Measurements from ENCODE around the gene MYH11.

The MYH11 gene

DNA sequence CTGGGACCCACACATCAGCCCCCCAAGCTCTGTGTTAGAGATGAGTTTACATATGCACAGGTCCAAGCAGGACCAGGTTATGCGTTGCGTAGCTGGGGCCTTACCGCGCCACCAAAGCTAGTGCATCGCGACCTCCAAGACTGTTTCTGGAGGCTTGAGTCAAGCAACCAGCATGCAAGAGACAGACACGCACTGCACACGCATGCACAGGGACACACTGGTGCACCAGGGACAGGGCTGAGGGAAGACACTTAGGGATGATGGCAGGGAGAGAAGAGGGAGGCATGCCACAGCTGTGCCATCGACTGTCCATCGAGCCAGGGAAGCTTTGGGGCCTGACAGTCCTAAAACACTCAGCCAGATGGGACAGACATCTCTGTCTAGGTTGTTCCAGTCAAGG lies 72.8 kb downstream of the MYH11 start:
- Histone ChIP-seq H3K9me3 (ENCODE audit: severe bottlenecking) (no peaks in the 10 kb centered on the region), H3K27ac (ENCODE audit: poor library complexity, severe bottlenecking) (no peak overlapping the region), H3K36me3 (ENCODE audit: low read depth) (no peaks in the 10 kb centered on the region), H3K4me3 (ENCODE audit: severe bottlenecking) (no peak overlapping the region), H3K4me1 (ENCODE audit: insufficient read depth, poor library complexity, severe bottlenecking) (no peaks in the 10 kb centered on the region), H3K27me3 (ENCODE audit: insufficient read depth, poor library complexity, severe bottlenecking) (no peaks in the 10 kb centered on the region)
- no peak for DNase-seq (ENCODE audit: low spot score)
- no peak for ATAC-seq (ENCODE audit: low read depth)
- TF ChIP-seq, protein P1, sequence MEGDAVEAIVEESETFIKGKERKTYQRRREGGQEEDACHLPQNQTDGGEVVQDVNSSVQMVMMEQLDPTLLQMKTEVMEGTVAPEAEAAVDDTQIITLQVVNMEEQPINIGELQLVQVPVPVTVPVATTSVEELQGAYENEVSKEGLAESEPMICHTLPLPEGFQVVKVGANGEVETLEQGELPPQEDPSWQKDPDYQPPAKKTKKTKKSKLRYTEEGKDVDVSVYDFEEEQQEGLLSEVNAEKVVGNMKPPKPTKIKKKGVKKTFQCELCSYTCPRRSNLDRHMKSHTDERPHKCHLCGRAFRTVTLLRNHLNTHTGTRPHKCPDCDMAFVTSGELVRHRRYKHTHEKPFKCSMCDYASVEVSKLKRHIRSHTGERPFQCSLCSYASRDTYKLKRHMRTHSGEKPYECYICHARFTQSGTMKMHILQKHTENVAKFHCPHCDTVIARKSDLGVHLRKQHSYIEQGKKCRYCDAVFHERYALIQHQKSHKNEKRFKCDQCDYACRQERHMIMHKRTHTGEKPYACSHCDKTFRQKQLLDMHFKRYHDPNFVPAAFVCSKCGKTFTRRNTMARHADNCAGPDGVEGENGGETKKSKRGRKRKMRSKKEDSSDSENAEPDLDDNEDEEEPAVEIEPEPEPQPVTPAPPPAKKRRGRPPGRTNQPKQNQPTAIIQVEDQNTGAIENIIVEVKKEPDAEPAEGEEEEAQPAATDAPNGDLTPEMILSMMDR (IDR thresholded peaks at IDR 0.05; ENCODE audit: poor library complexity, severe bottlenecking), result no peak

DNA sequence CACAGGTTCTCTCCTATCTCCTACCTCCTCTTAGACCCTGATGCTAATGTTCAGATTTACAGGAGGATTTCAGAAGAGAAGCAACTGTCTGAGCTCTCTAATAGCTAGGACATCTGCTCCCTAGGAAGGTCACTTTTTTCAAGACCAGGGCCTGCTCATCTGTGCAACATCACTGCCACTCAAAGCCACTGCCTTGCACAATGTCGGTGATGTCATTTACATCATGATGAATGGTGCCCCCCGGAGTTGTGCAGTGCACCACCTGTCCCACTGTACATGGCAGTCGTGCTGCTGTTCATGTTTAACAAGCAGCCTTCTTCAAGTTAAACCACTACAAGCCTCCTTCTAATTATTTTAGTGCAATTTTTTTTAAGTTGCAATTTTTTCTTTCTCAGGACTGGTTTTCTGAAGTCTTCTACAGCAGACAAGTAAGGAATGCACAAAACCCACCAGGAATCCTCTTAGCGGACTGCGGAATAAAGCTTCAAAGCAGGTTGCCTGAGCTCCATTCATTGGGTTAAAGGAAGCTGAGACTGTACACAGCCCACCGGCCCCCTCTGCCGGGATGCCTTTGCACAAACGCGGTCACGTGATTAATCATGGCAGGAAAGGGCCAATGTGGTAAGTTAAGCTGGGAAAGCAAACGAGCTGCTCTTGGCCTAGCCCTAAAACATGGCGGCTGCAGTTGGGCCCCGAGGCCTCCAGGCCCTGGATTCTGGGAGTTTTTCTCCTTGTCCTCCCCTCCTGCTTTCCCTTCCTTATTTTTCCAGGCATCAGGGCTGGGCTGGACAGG lies 74.1 kb downstream of the MYH11 start:
- no peak overlapping the region for H3K27ac ChIP-seq (ENCODE audit: poor library complexity, severe bottlenecking)
- no peak for DNase-seq (ENCODE audit: low spot score)
- no peaks in the 10 kb centered on the region for H3K36me3 ChIP-seq (ENCODE audit: low read depth)
- H3K4me1 ChIP-seq (ENCODE audit: insufficient read depth, poor library complexity, severe bottlenecking), result no peaks in the 10 kb centered on the region
- no peak for ATAC-seq (ENCODE audit: low read depth)
- no peaks in the 10 kb centered on the region for H3K27me3 ChIP-seq (ENCODE audit: insufficient read depth, poor library complexity, severe bottlenecking)
- TF ChIP-seq, protein P1 (IDR thresholded peaks at IDR 0.05; ENCODE audit: poor library complexity, severe bottlenecking), result no peak
- no peaks in the 10 kb centered on the region for H3K9me3 ChIP-seq (ENCODE audit: severe bottlenecking)
- no peak overlapping the region for H3K4me3 ChIP-seq (ENCODE audit: severe bottlenecking)

DNA sequence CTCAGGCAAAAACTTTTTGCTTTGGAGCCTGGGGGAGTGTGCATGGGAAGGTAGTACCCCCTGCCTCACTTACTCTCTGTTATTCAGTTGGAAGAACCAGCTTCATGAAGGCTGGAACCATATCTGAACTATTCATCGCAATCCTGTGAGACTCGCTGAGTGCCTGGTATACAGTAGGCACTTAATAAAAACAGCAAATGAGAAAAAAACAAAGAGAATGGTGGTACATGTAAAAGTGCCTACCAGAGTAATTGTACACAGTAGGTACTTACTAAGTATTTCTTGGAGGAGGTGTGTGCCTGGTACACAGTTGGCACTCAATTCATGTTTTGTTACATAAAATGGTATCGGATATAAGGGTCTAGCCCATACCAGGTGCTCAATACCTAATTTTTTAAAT lies 75.2 kb downstream of the MYH11 start:
- TF ChIP-seq, protein P1 (IDR thresholded peaks at IDR 0.05; ENCODE audit: poor library complexity, severe bottlenecking), result no peak
- no peak for ATAC-seq (ENCODE audit: low read depth)

DNA sequence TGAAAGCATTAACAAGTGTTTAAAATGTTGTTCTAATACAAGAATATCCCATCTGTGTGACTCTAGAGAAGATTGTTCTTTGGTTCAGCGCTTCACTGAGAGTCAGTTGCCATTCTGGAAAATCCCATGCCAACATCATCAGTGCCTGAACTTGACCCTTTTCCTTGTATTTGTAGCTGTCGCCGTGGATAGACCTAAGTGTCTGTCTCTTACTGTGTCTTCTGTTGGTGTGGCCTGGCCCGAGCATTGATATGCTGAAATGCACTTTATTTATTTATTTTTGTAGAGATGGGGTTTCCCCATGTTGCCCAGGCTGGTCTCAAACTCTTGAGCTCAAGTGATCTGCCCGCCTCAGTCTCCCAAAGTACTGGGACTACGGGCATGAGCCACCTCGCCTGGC lies 76.0 kb downstream of the MYH11 start:
- Histone ChIP-seq H3K27me3 (ENCODE audit: insufficient read depth, poor library complexity, severe bottlenecking) (no peaks in the 10 kb centered on the region), H3K36me3 (ENCODE audit: low read depth) (no peaks in the 10 kb centered on the region), H3K27ac (ENCODE audit: poor library complexity, severe bottlenecking) (no peak overlapping the region), H3K4me3 (ENCODE audit: severe bottlenecking) (no peak overlapping the region), H3K9me3 (ENCODE audit: severe bottlenecking) (no peaks in the 10 kb centered on the region), H3K4me1 (ENCODE audit: insufficient read depth, poor library complexity, severe bottlenecking) (no peaks in the 10 kb centered on the region)
- TF ChIP-seq, protein P1 (IDR thresholded peaks at IDR 0.05; ENCODE audit: poor library complexity, severe bottlenecking), result no peak
- DNase-seq (ENCODE audit: low spot score), result no peak
- no peak for ATAC-seq (ENCODE audit: low read depth)

More for the DNA sequence above, 75.2 kb downstream of the MYH11 start:
- H3K36me3 ChIP-seq (ENCODE audit: low read depth), result no peaks in the 10 kb centered on the region
- no peak overlapping the region for H3K4me3 ChIP-seq (ENCODE audit: severe bottlenecking)
- H3K9me3 ChIP-seq (ENCODE audit: severe bottlenecking), result no peaks in the 10 kb centered on the region
- DNase-seq (ENCODE audit: low spot score), result no peak
- H3K27ac ChIP-seq (ENCODE audit: poor library complexity, severe bottlenecking), result no peak overlapping the region
- H3K4me1 ChIP-seq (ENCODE audit: insufficient read depth, poor library complexity, severe bottlenecking), result no peaks in the 10 kb centered on the region
- no peaks in the 10 kb centered on the region for H3K27me3 ChIP-seq (ENCODE audit: insufficient read depth, poor library complexity, severe bottlenecking)

DNA sequence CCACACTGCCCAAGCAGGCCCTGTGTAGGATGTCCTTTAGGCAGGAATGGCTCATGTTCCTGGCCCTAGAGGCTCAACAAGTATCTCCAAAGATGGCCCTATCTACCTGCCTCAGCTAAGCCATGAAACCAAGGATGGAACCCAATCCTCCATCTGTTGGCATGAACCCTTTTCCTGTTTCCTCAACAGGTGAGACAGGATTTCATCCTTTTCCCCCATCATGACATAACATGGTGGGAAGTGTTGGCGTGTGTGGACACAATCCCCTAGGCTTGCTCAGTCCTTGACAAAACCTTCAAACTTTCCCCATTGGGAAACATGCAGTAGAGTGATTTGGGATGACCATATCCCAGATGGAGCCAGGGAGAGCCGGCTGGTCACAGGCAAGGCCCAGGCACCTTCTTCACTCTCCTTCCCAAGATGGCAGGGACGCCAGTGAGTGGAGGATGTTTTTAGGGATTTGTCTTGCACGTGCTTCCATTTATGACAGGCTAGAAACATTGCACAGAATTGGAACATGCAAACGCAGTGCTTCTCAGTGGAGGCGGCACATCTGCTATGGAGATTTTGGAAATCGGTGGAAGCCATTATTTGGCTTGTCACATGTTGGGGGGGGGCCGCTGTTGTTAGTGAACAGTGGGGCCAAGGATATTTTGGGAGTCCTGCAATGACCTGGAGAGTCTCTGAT lies 77.0 kb downstream of the MYH11 start:
- Histone ChIP-seq H3K9me3 (ENCODE audit: severe bottlenecking) (no peaks in the 10 kb centered on the region), H3K4me3 (ENCODE audit: severe bottlenecking) (no peak overlapping the region), H3K27me3 (ENCODE audit: insufficient read depth, poor library complexity, severe bottlenecking) (no peaks in the 10 kb centered on the region), H3K27ac (ENCODE audit: poor library complexity, severe bottlenecking) (no peak overlapping the region), H3K36me3 (ENCODE audit: low read depth) (no peaks in the 10 kb centered on the region), H3K4me1 (ENCODE audit: insufficient read depth, poor library complexity, severe bottlenecking) (no peaks in the 10 kb centered on the region)
- DNase-seq (ENCODE audit: low spot score) (no peak), ATAC-seq (ENCODE audit: low read depth) (no peak)
- TF ChIP-seq, protein P1 (IDR thresholded peaks at IDR 0.05; ENCODE audit: poor library complexity, severe bottlenecking), result no peak

Data from RWPE2 (cell line).